ENCODE measurements around the gene FAM13A. TPM values are rescaled to one million over a fixed set of nuclear protein-coding genes. Genes with fewer than 3 reads are reported as not detected.

Gene FAM13A
- total RNA-seq, 1 donor from 2014 or later: 2.7 TPM

DNA sequence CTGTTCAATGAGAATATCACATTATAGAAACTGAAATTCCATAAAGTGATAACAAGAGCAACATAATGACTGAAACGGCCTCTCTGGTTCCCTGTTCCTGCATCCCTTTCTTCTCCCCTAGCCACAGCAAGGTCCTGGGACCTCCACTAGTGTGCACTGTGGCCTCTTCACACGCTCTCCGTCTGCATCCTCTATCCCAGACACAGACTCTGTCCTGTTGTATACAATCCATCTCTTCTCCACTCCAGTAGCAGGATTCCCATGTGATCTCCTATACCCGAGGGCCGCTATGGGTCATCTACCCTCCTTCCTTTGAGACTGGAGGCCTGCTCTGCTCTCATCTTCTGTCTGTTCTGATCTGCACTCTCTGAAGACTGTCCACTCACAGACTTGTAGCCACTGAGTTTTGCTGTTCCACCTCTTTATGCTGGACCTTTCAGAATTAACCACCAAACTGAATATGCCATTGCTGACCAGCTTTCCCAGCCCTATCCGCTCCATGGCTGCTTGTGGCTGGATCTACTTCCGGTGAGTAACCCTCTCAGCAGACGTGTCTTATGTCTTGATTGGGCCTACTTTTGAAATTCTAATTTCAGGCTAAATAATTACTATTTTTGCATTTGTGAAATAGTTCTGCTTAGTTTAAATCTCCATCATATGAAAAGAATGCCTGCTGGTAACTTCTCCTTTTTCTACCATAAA is 254.2 kb downstream of the FAM13A start:
- Mint-ChIP-seq H3K4me3 (no peak overlapping the region), H3K27ac (no peak overlapping the region), H3K27me3 (peaks cover 2% of the 10 kb centered on the region), H3K4me1 (no peaks in the 10 kb centered on the region), H3K9me3 (no peaks in the 10 kb centered on the region), H3K36me3 (ENCODE audit: low read depth) (no peaks in the 10 kb centered on the region)
- ChIA-PET POLR2A (no interaction called here), CTCF (interaction anchor here (1.5 kb wide), 1 partner anchor 263 kb away, joined by 3 read pairs; no protein-coding TSS in a partner anchor)
- intact Hi-C loops (cut with micrococcal nuclease): no loop called here
- ATAC-seq (ENCODE audit: low read depth) (no peak), DNase-seq (no peak)
- TF ChIP-seq, protein P1, sequence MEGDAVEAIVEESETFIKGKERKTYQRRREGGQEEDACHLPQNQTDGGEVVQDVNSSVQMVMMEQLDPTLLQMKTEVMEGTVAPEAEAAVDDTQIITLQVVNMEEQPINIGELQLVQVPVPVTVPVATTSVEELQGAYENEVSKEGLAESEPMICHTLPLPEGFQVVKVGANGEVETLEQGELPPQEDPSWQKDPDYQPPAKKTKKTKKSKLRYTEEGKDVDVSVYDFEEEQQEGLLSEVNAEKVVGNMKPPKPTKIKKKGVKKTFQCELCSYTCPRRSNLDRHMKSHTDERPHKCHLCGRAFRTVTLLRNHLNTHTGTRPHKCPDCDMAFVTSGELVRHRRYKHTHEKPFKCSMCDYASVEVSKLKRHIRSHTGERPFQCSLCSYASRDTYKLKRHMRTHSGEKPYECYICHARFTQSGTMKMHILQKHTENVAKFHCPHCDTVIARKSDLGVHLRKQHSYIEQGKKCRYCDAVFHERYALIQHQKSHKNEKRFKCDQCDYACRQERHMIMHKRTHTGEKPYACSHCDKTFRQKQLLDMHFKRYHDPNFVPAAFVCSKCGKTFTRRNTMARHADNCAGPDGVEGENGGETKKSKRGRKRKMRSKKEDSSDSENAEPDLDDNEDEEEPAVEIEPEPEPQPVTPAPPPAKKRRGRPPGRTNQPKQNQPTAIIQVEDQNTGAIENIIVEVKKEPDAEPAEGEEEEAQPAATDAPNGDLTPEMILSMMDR (IDR thresholded peaks at IDR 0.05): no peak

DNA sequence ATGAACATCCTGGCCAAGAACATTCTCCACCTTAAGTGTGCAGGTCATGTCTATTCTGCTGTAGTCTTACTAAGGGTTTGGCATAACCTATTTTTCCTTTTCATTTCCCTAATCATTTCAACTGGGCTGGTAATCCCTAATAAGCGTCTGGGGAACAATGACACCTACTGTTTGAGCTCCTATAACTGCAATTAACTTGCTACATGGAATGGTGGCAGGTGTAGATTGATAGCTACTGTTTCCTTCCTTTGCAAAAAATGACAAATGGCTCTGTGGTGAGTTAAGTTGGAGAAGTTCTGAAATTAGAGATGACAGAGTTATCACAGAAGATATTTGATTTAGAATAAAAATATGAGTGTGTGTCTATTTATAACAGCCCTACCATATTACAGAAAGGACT is 254.8 kb downstream of the FAM13A start:
- H3K4me3 Mint-ChIP-seq: no peak overlapping the region
- ChIA-PET POLR2A (no interaction called here), CTCF (interaction anchor here (1.5 kb wide), 1 partner anchor 262 kb away, joined by 3 read pairs; no protein-coding TSS in a partner anchor)
- H3K4me1 Mint-ChIP-seq: no peaks in the 10 kb centered on the region
- TF ChIP-seq, protein P1 (IDR thresholded peaks at IDR 0.05): no peak
- intact Hi-C loops (cut with micrococcal nuclease): no loop called here
- H3K27ac Mint-ChIP-seq: no peak overlapping the region
- no peaks in the 10 kb centered on the region for H3K9me3 Mint-ChIP-seq
- DNase-seq: no peak
- ATAC-seq (ENCODE audit: low read depth): no peak
- H3K36me3 Mint-ChIP-seq (ENCODE audit: low read depth): no peaks in the 10 kb centered on the region
- H3K27me3 Mint-ChIP-seq: peaks cover 2% of the 10 kb centered on the region

- no peaks in the 10 kb centered on the region for H3K4me1 Mint-ChIP-seq
- no peak for DNase-seq
- H3K27me3 Mint-ChIP-seq: peaks cover 2% of the 10 kb centered on the region
- ATAC-seq (ENCODE audit: low read depth): no peak
- TF ChIP-seq, protein P1 (IDR thresholded peaks at IDR 0.05): no peak
- no peaks in the 10 kb centered on the region for H3K36me3 Mint-ChIP-seq (ENCODE audit: low read depth)
- ChIA-PET CTCF (no interaction called here), POLR2A (no interaction called here)
- H3K9me3 Mint-ChIP-seq: no peaks in the 10 kb centered on the region
- no peak overlapping the region for H3K27ac Mint-ChIP-seq
- intact Hi-C loops (cut with micrococcal nuclease): no loop called here
- H3K4me3 Mint-ChIP-seq: no peak overlapping the region
Measured at GRCh38 chr4:88799900-88800299, 257.1 kb downstream of the FAM13A start.

GRCh38 chr4:88797725-88798124 is 259.3 kb downstream of the FAM13A start:
- Mint-ChIP-seq H3K36me3 (ENCODE audit: low read depth) (no peaks in the 10 kb centered on the region), H3K9me3 (no peaks in the 10 kb centered on the region), H3K27ac (no peak overlapping the region), H3K4me1 (no peaks in the 10 kb centered on the region), H3K27me3 (peaks cover 2% of the 10 kb centered on the region), H3K4me3 (no peak overlapping the region)
- TF ChIP-seq, protein P1 (IDR thresholded peaks at IDR 0.05): no peak
- ATAC-seq (ENCODE audit: low read depth): no peak
- DNase-seq: no peak
- intact Hi-C loops (cut with micrococcal nuclease): no loop called here
- POLR2A ChIA-PET: no interaction called here
- CTCF ChIA-PET: interaction anchor here (0.5 kb wide), 1 partner anchor 37 kb away, joined by 4 read pairs; no protein-coding TSS in a partner anchor

DNA sequence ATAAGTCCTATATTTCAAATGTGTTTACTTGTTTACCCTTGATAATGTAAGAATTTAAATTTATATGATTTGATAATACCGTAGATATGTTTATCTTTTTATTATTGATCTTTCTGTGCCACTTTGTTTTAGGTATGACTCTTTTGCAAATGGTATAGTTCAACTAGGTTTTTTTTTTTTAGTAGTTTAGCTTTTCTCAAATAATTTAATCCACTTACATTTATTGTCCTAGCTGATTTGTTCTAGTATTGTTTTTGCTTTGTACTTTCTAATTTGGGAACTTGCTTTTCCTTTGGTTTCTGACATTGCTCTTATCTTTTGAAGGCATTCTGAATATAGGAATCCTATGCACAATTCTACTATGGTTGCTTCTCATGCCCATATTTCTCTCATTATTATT is 260.4 kb downstream of the FAM13A start:
- H3K4me3 Mint-ChIP-seq: no peak overlapping the region
- intact Hi-C loops (cut with micrococcal nuclease): no loop called here
- POLR2A ChIA-PET: no interaction called here
- peaks cover 2% of the 10 kb centered on the region for H3K27me3 Mint-ChIP-seq
- no peaks in the 10 kb centered on the region for H3K4me1 Mint-ChIP-seq
- no peaks in the 10 kb centered on the region for H3K36me3 Mint-ChIP-seq (ENCODE audit: low read depth)
- no peak overlapping the region for H3K27ac Mint-ChIP-seq
- CTCF ChIA-PET: no interaction called here
- TF ChIP-seq, protein P1 (IDR thresholded peaks at IDR 0.05): no peak
- DNase-seq (no peak), ATAC-seq (ENCODE audit: low read depth) (no peak)
- no peaks in the 10 kb centered on the region for H3K9me3 Mint-ChIP-seq

All from activated B cell treated with CpG ODN at 0.5 μM for 24 hours (primary cell).